D721Med (cell line): ENCODE measurements around the gene CCDC148.
"Not testable (repeated sequence)": the region's sequence is repeated elsewhere in the genome, so short reads cannot be mapped to it uniquely, and the experiment has no call there.

Experiments
- DNase-seq: peaks from one replicate; pipeline ENCODE4 v3.0.0; 2011; ENCODE audit warnings: low spot score; ENCODE audit not compliant: insufficient read length
- FAIRE-seq: peaks from 2 replicates; lab custom pipeline; 2011; peaks lifted over from hg19 to GRCh38; lab: Jason Lieb, UNC
- TF ChIP-seq, protein P1 (sequence below): IDR thresholded peaks from 2 replicates; pipeline ENCODE4 v1.5.1; 2012; ENCODE audit warnings: mild to moderate bottlenecking, control low read depth; ENCODE audit not compliant: insufficient read depth; ENCODE audit errors: missing control alignments

Gene CCDC148

DNA sequence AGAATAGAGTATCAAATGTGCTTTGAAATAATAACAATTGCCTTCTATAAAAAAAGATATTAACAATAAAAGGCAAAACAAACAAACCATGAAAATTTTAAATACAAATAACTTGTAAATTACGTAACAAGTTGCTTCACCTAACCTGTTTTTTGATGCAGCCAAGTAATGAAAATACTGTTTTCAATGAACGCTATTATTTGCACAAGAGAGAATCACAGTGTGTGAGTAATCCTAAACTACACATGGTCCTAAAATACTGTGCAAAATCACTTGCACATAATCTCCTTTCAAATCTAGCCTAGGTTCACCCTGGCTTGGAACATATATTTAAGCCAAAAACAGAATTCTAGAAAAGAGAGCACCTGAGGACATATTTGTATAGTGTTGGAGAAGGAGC is 98.9 kb downstream of the CCDC148 start:
- no peak for DNase-seq
- TF ChIP-seq, protein P1, sequence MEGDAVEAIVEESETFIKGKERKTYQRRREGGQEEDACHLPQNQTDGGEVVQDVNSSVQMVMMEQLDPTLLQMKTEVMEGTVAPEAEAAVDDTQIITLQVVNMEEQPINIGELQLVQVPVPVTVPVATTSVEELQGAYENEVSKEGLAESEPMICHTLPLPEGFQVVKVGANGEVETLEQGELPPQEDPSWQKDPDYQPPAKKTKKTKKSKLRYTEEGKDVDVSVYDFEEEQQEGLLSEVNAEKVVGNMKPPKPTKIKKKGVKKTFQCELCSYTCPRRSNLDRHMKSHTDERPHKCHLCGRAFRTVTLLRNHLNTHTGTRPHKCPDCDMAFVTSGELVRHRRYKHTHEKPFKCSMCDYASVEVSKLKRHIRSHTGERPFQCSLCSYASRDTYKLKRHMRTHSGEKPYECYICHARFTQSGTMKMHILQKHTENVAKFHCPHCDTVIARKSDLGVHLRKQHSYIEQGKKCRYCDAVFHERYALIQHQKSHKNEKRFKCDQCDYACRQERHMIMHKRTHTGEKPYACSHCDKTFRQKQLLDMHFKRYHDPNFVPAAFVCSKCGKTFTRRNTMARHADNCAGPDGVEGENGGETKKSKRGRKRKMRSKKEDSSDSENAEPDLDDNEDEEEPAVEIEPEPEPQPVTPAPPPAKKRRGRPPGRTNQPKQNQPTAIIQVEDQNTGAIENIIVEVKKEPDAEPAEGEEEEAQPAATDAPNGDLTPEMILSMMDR = no peak
- no peak for FAIRE-seq

DNA sequence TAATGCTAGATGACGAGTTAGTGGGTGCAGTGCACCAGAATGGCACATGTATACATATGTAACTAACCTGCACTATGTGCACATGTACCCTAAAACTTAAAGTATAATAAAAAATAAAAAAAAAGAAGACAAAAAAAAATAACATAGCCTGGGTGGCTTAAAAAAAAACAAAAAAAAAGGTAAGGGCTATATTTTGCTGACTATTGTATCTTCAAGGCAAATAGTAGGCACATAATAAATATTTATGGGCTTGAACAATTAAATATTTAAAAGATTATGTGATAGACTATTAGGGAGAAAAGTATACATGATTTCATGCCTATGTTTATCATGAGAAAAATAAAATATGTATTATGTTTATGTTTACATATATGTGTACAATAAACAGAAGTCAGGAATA is 99.4 kb downstream of the CCDC148 start:
- FAIRE-seq (no peak), DNase-seq (no peak)
- TF ChIP-seq, protein P1 = no peak

DNA sequence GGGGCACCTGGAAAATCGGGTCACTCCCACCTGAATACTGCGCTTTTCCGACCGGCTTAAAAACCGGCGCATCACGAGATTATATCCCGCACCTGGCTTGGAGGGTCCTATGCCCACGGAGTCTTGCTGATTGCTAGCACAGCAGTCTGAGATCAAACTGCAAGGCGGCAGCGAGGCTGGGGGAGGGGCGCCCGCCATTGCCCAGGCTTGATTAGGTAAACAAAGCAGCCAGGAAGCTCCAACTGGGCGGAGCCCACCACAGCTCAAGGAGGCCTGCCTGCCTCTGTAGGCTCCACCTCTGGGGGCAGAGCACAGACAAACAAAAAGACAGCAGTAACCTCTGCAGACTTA is 105.1 kb downstream of the CCDC148 start:
- not testable (repeated sequence) for DNase-seq, FAIRE-seq

DNA sequence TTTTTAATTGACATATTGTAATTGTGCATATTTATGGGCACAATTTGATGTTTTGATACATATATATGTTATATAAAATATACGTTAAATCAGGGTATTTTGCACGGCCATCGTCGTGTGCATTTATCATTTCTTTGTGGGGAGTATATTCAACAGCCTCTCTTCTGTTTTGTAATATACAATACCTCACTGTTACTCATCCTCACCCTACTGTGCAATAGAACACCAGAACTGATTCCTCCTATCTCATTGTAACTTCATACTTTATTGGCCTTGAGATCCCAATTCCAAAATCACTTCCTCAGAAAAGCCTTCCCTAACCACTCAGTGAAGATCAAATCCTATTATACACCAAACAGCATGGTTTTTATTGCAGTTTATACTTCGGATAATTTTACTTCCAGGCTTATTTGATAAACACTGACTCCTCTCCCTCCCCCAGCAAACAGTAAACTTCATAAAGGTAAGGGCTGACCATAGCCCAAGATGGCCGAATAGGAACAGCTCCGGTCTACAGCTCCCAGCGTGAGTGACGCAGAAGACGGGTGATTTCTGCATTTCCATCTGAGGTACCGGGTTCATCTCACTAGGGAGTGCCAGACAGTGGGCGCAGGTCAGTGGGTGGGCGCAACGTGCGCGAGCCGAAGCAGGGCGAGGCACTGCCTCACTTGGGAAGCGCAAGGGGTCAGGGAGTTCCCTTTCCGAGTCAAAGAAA is 105.6 kb downstream of the CCDC148 start:
- not testable (repeated sequence) for FAIRE-seq, DNase-seq

DNA sequence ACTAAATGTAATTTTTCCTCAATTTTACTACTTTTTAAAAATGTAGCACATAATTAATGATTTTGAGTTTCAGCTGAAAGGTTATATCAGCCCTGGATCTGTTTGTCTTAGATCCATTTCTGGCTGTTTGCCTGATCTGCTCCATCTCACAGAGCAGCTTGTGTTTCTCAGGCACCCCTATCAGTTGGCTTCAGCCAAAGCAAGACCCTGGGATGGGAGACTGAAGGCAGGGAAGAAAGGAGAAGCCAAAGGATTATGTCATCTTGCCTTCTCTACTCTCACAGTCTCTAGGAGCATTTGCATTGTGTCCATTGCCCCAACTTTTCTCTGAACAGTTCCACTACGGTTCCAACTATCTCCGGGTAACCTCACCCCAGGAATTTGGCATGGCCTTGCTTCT is 110.5 kb downstream of the CCDC148 start:
- TF ChIP-seq, protein P1 = no peak
- DNase-seq (no peak), FAIRE-seq (no peak)

DNA sequence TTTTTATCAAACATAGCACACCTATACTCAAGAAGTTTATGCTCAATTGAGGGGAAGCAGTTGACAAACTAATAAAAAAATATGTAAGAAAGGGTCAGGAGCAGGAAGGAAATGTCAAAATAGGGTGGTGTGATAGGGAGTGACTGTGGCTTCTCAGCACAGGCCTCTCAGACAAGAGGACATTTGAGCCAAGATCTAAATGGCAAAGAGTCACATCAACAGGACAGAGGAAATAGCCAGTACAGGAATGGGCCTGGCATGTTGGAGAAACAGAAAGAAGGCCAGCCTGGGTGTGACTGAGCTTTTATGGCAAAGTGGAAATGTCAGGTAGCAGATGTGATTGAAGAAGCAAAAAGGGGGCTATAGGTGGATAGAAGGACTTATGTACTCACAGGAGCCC is 117.0 kb downstream of the CCDC148 start:
- FAIRE-seq (no peak), DNase-seq (no peak)
- TF ChIP-seq, protein P1 = no peak

DNA sequence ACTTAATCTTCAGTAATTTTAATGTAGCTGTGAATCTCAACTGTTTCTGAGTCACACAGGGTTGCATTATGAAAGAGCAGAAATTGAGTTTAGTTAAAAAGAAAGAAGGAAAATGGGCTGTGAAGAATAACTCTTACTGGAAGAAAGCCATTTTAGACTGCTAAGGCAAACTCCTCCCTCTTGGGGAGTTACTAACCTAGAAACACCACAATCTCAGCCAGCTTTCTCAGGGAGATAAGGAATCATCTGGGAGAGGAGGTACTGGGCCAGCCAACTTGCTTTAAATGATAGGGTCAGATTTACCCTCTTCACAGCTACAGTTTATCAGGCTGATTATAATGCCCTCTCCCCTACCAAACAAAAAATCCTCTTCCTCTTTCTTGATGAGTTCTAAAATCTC is 119.5 kb downstream of the CCDC148 start:
- FAIRE-seq = no peak

DNA sequence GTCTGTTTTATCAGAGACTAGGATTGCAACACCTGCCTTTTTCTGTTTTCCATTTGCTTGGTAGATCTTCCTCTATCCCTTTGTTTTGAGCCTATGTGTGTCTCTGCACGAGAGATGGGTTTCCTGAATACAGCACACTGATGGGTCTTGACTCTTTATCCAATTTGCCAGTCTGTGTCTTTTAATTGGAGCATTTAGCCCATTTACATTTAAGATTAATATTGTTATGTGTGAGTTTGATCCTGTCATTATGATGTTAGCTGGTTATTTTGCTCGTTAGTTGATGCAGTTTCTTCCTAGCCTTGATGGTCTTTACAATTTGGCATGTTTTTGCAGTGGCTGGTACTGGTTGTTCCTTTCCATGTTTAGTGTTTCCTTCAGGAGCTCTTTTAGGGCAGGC is 124.8 kb downstream of the CCDC148 start:
- not testable (repeated sequence) for DNase-seq, FAIRE-seq

More for the DNA sequence above, 119.5 kb downstream of the CCDC148 start:
- DNase-seq = no peak
- TF ChIP-seq, protein P1 = no peak

DNA sequence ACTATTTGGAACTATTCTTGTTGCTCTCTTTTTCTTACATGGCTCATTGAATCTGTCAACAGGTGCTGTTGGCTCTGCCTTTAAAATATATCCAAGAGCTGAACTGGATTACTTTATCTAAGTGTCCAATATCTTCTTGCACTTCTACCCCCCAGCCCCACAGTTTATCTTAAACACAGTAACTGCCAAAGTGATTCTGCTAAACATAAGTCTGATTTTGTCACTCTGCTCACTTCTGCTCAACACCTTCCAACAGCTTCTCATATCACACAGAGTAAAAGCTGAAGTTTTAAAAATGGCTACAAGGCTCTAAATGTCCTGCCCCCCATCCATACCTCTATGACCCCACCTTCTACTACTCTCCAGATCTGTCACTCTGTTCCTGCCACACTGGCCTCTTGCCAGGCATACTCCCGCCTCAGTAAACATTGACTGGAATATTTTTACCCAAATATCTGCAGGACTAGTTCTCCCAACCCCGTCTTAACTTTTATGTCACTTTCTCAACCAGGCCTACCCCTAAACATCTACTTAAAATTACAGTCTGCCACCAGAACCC is 130.7 kb downstream of the CCDC148 start:
- DNase-seq = no peak
- TF ChIP-seq, protein P1 = no peak
- no peak for FAIRE-seq
